ENCODE measurements around the gene TALDO1.

GRCh38 chr11:794013-794765 lies 46.9 kb downstream of the TALDO1 start:
- TF ChIP-seq POLR2A (IDR thresholded peaks at IDR 0.05): no peak
- TF ChIP-seq EP300 (IDR thresholded peaks at IDR 0.05): no peak
- TF ChIP-seq, protein P1, sequence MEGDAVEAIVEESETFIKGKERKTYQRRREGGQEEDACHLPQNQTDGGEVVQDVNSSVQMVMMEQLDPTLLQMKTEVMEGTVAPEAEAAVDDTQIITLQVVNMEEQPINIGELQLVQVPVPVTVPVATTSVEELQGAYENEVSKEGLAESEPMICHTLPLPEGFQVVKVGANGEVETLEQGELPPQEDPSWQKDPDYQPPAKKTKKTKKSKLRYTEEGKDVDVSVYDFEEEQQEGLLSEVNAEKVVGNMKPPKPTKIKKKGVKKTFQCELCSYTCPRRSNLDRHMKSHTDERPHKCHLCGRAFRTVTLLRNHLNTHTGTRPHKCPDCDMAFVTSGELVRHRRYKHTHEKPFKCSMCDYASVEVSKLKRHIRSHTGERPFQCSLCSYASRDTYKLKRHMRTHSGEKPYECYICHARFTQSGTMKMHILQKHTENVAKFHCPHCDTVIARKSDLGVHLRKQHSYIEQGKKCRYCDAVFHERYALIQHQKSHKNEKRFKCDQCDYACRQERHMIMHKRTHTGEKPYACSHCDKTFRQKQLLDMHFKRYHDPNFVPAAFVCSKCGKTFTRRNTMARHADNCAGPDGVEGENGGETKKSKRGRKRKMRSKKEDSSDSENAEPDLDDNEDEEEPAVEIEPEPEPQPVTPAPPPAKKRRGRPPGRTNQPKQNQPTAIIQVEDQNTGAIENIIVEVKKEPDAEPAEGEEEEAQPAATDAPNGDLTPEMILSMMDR (IDR thresholded peaks at IDR 0.05): no peak
